ENCODE measurements around the gene POU3F3.

Gene POU3F3

DNA sequence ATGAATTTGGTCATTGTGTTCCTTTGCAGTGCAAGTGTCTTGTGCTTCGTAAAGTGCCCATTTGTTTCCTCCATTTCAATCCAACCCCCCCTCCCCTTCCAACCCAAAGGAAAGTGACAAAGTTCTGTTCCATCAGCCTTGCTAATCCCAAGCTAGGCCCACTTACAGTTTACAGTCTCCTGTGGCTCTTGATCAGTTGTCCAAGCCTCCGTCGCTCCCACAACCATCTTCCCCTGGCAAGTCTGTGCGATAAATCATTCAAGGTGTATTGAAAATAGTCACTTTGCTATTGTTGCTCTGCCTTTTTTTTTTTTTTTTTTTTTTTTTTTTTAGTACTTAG lies 6.5 kb downstream of the POU3F3 start:
- DNase-seq (ENCODE audit: low read depth in 2 of 2) = no peak

DNA sequence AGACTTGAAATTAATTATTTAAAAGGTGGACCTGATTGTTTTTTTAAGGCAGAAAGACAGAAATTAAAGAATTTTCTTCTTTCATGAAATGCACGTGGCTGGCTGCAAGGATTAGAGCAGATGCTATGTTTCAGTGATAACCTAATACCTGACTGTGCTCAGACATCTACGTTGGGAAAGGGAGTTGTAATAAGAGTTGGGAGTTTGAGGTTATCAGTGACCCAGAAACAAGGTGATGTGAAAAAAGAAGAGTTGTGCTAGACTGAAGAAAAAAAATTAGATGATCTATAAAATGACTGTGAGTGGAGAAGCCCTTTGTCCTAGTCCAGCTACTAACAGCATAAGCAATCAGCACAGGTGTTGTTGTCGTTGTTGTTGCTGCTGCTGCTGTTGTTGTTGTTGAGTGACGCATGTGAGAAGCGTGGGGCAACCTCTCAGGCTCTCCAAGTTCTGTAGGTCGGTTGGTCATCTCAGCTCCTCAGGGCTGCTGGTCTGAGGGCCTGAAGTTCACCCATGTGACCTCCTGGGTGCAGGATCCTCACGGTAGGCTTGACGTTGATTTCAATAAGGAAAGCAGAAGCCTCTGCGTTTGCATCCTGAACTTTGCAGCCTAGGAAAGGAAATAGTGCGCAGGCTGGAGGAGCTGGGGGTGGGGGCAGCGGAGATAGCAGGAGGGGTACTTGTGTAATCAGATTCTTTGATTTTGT lies 7.6 kb downstream of the POU3F3 start:
- no peak for DNase-seq (ENCODE audit: low read depth in 2 of 2)

DNA sequence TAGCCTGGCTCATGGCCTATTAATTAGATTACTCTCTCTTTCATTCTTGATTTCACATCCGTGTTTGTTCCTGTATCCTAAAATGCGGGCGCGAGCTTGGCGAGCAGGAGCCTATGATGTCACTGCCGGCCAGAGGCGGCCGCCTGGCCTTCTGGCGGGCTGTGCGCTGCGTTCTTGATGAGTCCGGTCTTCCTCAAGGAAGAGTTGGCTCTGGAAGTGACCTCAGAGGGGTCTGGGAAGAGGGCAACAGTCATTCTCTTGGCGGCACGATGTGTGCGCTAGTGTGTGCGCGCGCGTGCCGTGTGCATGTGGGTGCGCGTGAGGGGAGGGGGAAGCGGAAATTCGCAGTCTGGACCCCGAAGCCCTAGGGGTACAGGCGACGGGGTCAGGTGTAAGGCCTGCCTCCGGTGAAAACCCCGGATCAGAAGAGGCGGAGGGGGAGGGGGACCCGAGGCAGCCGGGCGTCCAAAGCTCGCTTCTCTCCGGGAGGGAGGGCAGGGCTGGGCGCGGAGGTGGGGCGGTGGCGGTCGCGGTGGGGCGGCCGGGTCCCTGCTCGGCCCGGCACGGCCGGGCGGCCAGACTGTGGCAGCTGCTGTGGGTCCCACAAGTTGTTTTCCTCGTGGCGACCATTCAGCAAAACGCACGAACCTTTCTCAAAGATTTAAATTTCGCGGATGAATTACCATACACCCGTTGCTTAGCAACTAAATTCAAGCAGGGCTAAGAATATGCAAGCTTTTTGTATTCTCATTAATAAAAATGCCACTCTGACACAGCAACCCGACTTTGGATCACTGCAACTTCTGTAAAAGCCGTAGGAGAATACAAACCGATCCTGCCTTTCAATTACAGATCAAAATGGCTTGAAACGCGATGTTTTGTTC lies 8.4 kb downstream of the POU3F3 start:
- DNase-seq (ENCODE audit: low read depth in 2 of 2) = no peak

DNA sequence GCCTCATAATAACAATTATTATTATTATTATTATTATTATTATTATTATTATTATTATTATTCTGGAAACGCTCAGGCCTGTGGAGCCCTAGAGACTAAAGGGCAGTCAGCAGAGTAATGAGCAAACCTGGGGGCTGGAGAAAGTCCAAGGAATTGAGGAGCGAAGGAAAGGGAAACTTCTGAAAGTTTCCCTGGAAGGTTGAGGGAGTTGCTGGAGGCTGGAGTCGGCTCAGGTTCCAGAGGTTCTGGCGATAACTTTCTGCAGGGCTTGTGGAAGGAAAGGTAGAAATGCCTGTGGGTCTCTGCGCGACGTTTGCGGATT lies 9.2 kb downstream of the POU3F3 start:
- DNase-seq (ENCODE audit: low read depth in 2 of 2) = no peak

DNA sequence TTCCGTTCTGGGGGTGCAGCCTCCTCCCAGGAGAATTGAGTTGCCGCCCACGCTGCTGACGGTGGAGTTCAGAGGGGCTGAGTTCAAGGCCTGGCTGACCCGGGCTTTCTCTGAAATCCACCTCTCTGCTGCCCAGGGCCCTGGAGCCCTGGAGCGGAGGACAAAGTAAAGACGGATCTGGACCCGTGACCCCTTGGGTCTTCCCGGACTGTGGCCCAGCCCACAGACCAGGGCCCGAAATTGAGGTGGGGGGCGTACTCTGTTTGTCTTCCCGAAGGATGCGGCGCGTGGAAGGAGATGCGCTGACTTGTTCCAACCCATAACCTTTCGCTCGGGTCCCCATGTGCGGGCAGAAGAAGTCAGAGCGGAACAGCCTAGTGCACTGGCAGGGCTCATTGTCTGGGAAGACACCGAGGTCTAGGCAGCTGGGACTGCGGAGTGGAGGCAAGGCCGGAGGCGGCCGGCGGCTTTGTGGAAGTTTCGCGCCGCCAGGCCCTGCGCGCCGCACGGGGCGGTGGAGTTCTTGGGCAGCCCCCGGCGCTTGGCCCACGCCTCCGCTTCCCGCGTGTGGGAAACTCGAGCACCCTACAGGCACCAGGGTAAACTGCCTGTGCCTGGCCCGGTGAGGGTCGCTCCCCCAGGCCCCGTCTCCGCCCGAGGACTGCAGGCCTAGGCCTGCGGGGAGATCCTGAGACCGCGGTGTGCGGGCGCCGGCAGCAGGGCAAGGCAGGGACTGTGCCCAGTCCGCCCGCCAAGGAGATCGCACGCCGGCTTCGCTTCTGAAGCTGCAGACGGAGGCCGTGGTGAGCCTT lies 9.8 kb downstream of the POU3F3 start:
- no peak for DNase-seq (ENCODE audit: low read depth in 2 of 2)

DNA sequence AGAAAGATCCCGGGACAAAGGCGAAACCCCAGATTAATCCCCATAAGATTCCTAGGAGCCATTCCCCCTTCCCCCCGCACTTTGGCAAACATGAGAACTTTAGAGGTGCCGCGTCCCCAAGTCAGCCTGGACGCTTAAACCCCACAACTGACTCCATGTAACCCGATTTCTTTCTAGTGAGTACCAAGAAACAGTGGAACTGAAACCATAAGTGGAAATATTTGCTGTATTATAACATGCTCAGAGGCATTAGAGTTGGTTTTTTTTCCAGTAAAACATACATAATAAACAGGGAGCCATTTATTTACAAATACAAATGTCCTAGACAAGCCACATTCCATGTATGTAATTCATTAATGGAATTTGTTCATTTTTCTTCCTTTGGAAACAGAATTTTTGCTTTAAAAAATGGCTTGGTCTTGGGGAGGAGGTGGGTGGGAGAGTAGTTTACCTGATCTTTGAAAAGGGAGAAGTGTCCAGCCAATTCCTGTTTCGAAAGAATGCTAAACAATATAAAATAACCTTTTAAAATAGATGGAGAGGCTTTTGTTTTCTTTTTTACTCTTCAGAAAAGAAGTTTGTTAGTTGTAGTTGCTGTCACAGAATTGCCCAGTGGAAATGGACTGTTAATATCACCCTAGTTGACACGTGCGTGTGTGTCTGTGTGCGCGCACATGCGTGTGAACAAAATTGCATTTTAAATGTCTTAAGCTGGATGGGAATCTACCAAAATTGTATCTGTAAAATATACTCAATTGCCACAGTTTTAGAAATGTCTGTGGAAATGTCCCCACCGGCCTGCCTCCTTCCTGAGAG lies 10.6 kb downstream of the POU3F3 start:
- no peak for DNase-seq (ENCODE audit: low read depth in 2 of 2)

DNA sequence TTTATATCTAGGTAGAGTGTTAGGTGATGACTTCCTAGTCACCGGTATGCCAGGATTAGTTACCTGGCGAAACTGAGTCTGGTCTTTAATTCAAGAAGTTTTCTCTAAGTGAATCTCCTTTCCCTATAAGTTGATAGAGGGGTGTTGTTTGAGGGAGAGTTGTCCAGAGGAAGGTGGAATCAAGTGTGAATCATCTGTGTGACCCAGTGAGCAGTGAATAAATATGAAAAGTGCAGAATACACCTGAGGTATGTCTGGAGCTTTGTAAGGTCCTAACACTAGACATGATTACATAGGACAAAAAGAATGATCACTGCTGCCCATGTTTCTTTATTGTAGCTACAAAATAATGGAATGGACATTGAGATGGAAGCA lies 11.2 kb downstream of the POU3F3 start:
- no peak for DNase-seq (ENCODE audit: low read depth in 2 of 2)

DNA sequence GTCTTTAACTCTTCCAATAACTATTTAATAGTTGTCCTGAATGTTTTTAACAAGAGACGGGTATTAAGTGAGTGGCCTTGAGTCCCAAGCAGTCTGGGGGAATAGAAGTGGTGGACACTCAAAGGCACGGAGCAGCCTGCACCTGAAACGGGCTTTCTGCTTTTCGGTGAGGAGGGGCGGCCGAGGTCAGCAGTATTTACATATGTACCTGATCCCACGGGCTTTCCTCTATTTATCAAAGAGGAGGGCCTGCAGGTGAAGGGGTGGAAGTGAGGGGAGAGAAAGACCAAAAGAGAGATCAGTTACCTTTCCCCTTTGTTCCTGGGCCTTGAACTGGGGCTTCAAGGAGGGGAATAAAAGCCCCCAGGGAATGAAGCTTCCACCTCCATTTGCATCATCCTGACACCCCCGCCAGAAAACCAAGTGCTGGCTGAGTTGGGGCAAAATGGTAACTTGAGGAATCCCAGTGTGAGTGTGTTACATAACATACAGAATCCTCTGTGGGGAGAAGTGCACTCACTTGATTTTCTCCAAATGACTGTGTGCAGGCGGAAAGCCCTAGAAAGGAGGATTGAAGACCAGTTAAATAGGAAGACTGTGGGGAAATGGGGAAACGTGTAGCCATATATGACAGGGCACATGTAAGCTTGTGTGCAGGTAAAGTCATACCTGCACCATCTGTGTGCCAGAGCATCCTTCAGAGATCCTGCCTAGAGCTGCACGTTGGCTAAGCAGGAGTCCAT lies 12.4 kb downstream of the POU3F3 start:
- DNase-seq (ENCODE audit: low read depth in 2 of 2) = no peak

DNA sequence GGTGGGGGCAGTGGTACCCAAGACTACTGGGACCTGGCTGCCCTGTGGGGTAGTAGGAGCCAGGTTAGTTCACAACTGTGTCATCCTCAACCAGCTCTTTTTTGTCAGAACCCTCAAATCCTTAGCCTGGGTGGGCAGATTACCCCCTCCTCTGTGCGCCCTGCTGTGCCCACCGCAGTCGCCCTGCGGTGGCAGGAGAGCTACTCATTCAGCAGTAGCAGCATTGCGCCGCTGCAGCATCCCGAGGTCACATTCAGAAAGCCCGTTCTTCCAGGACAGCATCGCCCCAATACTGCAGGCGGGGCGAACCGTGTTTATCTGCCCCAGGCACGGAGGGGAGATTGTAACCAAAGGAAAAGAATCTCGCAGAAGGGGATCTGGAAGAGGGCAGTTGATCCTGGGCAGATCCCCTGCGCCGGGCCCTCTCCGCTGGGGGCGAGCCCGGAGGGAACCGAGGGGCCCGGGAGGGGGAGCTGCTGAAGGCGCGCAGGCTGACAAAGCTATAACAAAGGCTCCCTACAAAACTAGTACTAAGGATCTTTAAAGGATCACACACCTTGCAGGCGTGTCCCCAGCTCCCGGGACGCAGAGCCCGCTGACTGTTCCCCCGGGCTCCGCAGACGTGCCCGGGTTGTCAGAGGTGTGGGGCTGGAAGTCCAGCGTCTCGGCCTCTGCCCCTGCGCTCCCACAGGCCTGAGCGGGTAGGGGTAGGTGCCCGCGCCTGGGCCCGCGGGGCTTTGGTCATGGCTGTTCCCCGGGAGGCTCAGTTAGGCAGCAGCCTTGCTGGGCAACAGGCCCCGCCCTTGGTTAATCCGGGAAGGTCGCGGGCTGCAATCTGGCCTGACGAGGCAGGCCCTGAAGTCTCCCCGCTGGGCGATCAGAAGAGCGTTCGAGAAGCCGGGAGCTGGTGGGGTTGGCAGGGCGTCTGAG lies 13.2 kb downstream of the POU3F3 start:
- no peak for DNase-seq (ENCODE audit: low read depth in 2 of 2)

DNA sequence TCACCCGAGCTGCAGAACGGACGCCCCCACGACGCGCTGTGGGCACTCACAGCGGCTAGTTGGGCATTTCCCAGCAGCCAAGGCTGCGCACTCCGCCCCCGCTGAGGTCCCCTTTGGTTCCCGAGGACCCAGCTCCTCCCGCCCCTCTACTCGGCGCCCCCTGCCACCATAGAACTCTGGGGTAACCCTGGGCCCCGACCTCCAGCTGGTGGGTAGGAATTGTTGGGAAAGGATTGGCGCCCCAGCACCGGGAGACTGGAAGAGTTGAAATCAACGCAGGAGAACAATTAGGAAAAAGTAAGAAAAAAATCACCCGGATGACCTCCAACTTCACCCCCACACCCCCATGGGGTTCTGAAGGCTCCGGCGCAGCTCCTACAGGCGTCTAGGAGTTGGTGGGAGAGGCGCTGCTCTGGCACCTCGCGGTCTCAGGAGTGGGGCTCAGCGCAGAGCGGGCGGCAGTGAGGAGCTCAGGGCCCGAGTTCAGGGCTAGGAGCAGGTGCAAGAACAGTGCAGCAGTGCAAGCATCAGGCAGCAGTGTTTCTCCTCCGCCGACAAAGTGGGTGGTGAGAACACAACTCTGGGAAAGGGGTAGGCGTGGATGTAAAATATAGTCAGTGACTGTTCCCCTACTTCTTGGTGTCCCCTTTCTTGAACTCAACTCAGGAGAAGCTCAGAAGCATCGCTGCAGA lies 14.0 kb downstream of the POU3F3 start:
- DNase-seq (ENCODE audit: low read depth in 2 of 2) = no peak

DNA sequence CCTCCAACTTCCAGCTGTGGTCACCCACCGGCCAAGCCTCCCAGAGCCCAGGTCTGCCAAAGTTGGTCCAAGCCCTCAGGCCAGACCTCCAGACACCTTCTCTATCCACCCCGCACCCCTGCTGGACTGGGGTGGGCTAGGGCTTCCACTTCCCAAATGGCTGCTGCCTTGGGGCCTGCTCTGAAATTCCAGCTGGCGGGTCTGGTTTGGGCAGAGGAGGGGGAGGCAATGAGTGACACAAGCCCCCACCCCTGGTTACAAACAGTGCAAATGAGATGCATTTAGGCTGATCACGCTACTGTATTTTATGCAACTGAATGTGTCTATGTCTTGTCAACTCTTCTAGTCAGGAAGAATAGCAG lies 14.6 kb downstream of the POU3F3 start:
- DNase-seq (ENCODE audit: low read depth in 2 of 2) = no peak

DNA sequence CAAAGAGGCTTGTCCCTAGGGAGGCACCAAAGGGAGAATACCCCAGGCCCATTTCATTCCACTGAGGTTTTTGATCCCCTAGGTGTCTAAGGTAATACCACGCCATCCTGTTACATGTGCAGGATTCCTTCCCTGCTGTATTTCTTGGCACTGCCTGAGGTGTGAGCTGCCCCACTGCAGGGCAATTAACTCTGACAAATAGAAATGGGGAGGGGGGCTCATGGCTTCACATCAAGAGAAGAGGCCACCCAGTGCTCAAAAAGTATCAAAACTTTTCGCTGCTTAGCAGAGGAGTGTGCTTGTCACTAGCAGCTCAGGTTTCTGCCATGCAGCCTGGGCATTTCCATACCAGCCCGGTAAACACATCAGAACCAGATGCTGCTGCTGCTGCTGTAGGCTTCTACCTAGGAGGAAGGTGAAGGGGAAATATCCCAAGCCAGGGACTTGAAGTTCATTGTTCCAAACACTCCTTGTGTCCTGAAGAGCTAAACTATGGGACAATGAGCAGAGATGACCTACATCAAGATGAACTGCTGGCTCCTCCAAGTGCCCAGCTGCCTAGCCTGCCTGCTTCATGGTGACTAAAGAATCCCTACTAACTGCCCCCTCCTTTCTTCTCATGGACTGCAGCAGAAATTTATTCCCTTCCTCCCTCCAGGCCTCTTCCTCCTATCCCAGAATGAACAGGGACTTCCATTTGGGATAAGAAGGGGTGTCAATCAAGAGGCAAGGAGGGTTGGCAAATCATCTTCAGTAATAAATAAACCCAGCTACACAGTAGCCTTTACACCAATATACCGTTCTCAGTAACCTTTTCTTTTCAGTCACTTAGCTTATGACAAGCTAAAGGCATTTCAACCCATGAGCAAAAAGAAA lies 16.4 kb downstream of the POU3F3 start:
- no peak for DNase-seq (ENCODE audit: low read depth in 2 of 2)

DNA sequence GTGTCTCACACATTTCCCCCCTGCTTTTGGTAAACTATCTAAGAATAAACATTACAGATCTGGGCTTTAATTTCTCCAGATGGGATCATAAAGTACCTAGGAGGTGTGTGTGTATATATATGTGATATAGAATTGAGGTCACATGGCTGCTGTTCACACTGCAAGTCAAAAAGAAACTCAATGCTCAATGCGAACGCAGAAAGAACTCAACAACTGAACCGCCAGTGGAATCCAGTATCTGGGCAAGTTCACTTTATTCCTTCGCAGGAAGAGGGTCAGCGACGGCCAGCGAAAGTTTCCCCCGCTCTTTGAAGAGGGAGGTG lies 17.7 kb downstream of the POU3F3 start:
- no peak for DNase-seq (ENCODE audit: low read depth in 2 of 2)

DNA sequence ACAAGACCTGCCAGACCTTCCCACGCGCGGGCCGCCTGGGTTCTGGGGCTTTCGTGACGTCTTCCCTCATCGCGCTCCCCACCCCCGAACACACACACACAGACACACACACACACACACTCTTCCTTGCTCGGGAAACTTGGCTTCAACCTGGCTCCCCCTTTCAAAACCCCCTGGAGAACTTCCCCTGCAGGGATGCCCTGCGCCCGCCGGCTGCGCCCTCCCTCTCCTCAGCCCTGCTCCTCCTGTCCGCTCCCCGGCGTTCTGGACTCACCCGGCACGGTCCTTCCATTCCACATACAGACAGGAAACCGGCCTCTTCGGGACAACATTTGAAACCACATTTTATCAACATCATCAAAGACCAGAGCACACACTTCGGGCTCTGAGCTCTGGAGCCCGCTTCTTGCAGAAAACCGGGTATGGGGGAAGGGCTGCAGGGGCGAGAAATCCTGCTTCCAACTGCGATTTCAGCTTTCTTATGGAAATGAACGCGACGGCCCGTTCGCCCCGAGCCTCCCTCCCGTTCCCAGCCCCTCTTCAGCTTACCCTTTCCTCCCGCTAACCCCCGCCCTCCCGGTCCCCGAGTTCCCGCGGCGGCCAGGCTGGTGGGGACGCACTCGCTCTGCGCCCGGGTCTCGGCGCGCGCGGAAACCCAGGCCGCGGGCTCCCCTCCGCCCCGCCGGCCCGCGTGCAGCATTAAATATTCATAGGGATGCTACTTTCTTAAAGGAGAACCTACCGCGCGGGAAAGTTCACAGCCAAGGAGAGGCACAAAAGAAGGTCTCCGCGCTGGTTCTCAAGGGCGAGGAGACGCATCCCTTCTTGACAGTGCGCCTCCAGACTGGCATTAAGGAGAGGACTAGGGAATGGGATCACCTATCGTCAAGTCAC lies 18.3 kb downstream of the POU3F3 start:
- no peak for DNase-seq (ENCODE audit: low read depth in 2 of 2)

DNA sequence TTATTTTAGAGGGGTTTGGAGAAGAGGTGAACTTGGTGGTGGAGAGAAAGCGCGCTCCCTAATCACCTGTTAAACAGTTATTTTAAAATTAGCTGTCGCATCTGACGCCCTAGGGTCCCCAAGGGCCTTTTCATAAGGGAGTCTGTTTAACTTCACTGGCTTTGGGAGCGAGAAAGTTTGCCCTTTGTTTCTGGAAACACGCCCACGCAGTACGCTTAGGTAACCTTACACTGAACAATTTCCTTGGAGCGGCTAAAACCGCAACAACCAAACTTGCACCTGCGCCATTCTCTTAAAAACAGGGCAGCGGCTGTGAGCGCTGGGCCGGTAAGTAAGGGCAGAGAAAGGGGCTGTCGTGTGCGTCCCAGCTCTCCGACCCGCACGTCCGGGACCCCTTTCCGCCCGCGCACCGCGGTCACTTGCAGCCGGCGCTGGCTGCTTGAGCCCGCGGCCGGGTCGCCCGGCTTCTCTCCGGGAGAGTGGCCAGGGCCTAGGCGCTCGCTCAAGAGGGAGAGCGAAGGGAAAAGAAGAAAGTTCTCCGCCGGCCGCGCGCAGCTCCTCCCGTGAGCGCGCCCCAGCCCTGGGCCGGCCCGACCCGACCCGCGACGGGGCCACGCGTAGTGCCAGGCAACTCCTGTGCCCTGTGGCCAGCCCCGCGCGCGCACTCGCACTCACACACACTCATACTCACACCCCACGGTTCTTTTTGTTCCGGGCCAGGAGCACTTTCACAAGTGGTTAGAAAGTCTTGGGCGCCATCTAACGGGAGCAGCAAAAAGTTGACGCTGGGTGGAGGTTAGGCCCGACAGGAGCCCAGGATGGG lies 19.2 kb downstream of the POU3F3 start:
- DNase-seq (ENCODE audit: low read depth in 2 of 2) = no peak

DNA sequence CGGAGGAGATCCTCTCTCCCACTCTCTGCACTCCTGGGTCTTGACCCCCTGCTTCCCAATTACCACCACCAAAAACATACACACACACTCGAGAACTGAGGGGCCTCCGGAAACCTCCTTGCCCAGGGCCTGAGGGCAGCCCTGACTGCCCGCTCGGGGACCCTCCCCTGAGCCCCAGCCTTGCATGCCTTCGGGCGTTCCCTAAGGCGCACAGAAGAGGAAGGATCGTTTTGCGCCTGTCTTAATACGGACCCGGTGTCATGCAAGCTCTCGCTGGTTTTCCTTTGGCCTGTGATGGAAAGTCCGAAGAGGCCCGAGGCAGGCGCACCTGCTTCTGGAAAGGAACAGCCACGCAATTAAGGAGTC lies 19.8 kb downstream of the POU3F3 start:
- no peak for DNase-seq (ENCODE audit: low read depth in 2 of 2)

DNA sequence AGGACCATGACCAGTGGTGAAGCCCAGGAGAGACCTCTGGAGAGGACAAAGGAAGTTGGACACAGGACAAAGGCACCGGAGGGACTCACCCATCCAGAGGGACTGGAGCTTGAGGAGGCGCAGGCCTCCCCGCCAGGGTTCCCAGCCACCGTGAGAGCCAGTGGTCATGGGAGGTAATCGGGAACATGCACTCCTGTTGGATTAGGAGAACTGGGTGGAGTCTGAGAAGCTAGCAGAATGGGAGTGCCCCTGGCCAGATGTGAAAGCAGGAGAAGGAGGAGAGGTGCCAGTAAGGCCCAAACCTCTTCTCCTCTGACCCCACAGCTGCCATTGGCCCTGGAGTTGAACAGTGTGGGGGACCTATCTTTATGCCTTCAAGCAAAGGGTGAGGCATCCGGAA lies 20.3 kb downstream of the POU3F3 start:
- no peak for DNase-seq (ENCODE audit: low read depth in 2 of 2)

All from stimulated activated CD8-positive, alpha-beta memory T cell treated with anti-CD3 and anti-CD28 coated beads, Interleukin-2, amount 100 ng/mL, for 1 hour (primary cell).